IMR-90 (cell line): ENCODE results near the gene HSFX4. TPM values are rescaled to one million over a fixed set of nuclear protein-coding genes. Genes with fewer than 3 reads are reported as not detected.
A peak's percentile ranks its signal among the peaks of the same experiment; 100 is the strongest.

Experiments used
- ATAC-seq: fragments of 200-7000 bp; cut with Tn5 transposase; 2 replicates; pipeline ENCODE4 v1.9.1; 2020; ENCODE audit warnings: low read depth, mild to moderate bottlenecking, moderate library complexity
- BruUV-seq: library from RNA; stranded (reverse); fragments of 400-500 nt; replicated peaks from 2 replicates; lab custom pipeline; 2021; lab: Mats Ljungman, UMichigan
- CTCF ChIA-PET: fragments of 300-600 bp; formaldehyde crosslinking; extraction: SDS; loops from one replicate; lab custom pipeline; 2021; ENCODE audit warnings: antibody characterized with exemption; lab: Yijun Ruan, JAX
- POLR2A ChIA-PET: fragments of 300-600 bp; sonication (Branson Sonifier 250); formaldehyde crosslinking; loops from one replicate; lab custom pipeline; 2022; ENCODE audit warnings: antibody characterized with exemption; ENCODE audit not compliant: unreplicated experiment; lab: Charles Lee
- DNase-seq: peaks from one replicate; pipeline ENCODE4 v3.0.0; 2013
- H2AFZ ChIP-seq: replicated peaks from 2 replicates; pipeline ENCODE3; 2013; ENCODE audit warnings: low read length, mild to moderate bottlenecking; ENCODE audit not compliant: poor library complexity
- H2AK5ac ChIP-seq: 2 replicates; pipeline ENCODE4 v1.6.1; 2013; ENCODE audit warnings: low read depth, low read length, inconsistent platforms
- H2AK9ac ChIP-seq: replicated peaks from 2 replicates; pipeline ENCODE3; 2013; ENCODE audit warnings: mild to moderate bottlenecking, low read depth, low read length, moderate library complexity; ENCODE audit not compliant: poor library complexity
- H2BK120ac ChIP-seq: 2 replicates; pipeline ENCODE4 v1.6.1; 2013; ENCODE audit warnings: low read depth, low read length, inconsistent platforms
- H2BK15ac ChIP-seq: 3 replicates; pipeline ENCODE4 v1.6.1; 2013; ENCODE audit warnings: low read depth, low read length, inconsistent platforms
- H2BK20ac ChIP-seq: 2 replicates; pipeline ENCODE4 v1.6.1; 2013; ENCODE audit warnings: low read depth, mild to moderate bottlenecking, inconsistent platforms, low read length, moderate library complexity
- H2BK5ac ChIP-seq: 2 replicates; pipeline ENCODE4 v1.6.1; 2013; ENCODE audit warnings: mild to moderate bottlenecking, low read depth, low read length, inconsistent platforms; ENCODE audit not compliant: poor library complexity, severe bottlenecking
- H3K14ac ChIP-seq: replicated peaks from 2 replicates; pipeline ENCODE4 v1.6.1; 2013; ENCODE audit warnings: low read depth, low read length, inconsistent platforms
- H3K18ac ChIP-seq: 2 replicates; pipeline ENCODE4 v1.6.1; 2013; ENCODE audit warnings: low read depth, low read length, control low read depth
- H3K23ac ChIP-seq: 2 replicates; pipeline ENCODE4 v1.6.1; 2013; ENCODE audit warnings: low read depth, low read length, inconsistent platforms
- H3K27ac ChIP-seq: 2 replicates; pipeline ENCODE4 v1.5.1; 2013; ENCODE audit warnings: mild to moderate bottlenecking, control low read depth, low read length; ENCODE audit not compliant: insufficient read depth
- H3K27me3 ChIP-seq: 2 replicates; pipeline ENCODE4 v1.6.1; 2013; ENCODE audit warnings: low read length; ENCODE audit not compliant: control insufficient read depth, insufficient read depth
- H3K36me3 ChIP-seq: 2 replicates; pipeline ENCODE4 v1.6.1; 2013; ENCODE audit warnings: low read length, mixed read lengths; ENCODE audit not compliant: control insufficient read depth, insufficient read depth
- H3K4ac ChIP-seq: 2 replicates; pipeline ENCODE4 v1.6.1; 2013; ENCODE audit warnings: low read depth, low read length, inconsistent platforms
- H3K4me1 ChIP-seq: 2 replicates; pipeline ENCODE4 v1.6.1; 2013; ENCODE audit warnings: low read length, mixed read lengths; ENCODE audit not compliant: control insufficient read depth, insufficient read depth
- H3K4me2 ChIP-seq: 2 replicates; pipeline ENCODE4 v1.6.1; 2013; ENCODE audit warnings: low read depth, mild to moderate bottlenecking, control low read depth, low read length, moderate library complexity
- H3K4me3 ChIP-seq: 2 replicates; pipeline ENCODE4 v1.5.1; 2013; ENCODE audit warnings: low read depth, mild to moderate bottlenecking, control low read depth, low read length, moderate library complexity; ENCODE audit not compliant: insufficient read depth
- H3K56ac ChIP-seq: 2 replicates; pipeline ENCODE4 v1.6.1; 2013; ENCODE audit warnings: low read length, inconsistent platforms; ENCODE audit not compliant: insufficient read depth; ENCODE audit errors: extremely low read depth
- H3K79me1 ChIP-seq, 2 experiments: 2 replicates each; pipeline ENCODE4 v1.6.1; 2013; ENCODE audit warnings: low read length in 2 of 2, inconsistent platforms in 1 of 2, low read depth in 1 of 2
- H3K9ac ChIP-seq: 2 replicates; pipeline ENCODE4 v1.6.1; 2013; ENCODE audit warnings: low read depth, low read length, control low read depth
- H3K9me1 ChIP-seq: 2 replicates; pipeline ENCODE4 v1.6.1; 2013; ENCODE audit warnings: low read length, inconsistent platforms; ENCODE audit not compliant: insufficient read depth
- H3K9me3 ChIP-seq: 2 replicates; pipeline ENCODE4 v1.6.1; 2013; ENCODE audit warnings: low read length; ENCODE audit not compliant: control insufficient read depth, insufficient read depth
- H4K20me1 ChIP-seq: 2 replicates; pipeline ENCODE4 v1.6.1; 2013; ENCODE audit warnings: low read length, inconsistent platforms; ENCODE audit not compliant: insufficient read depth
- H4K5ac ChIP-seq: 2 replicates; pipeline ENCODE4 v1.6.1; 2013; ENCODE audit warnings: mild to moderate bottlenecking, low read depth, low read length, control low read depth
- H4K8ac ChIP-seq, 2 experiments: 2 replicates each; pipeline ENCODE4 v1.6.1; 2013; ENCODE audit warnings: low read depth in 2 of 2, low read length in 2 of 2, control low read depth in 1 of 2, inconsistent platforms in 1 of 2
- H4K91ac ChIP-seq: 2 replicates; pipeline ENCODE4 v1.6.1; 2013; ENCODE audit warnings: low read depth, low read length, inconsistent platforms; ENCODE audit not compliant: insufficient read depth
- BHLHE40 ChIP-seq: fragments of 150-350 bp; IDR thresholded peaks from 2 replicates; pipeline ENCODE4 v1.6.1; 2016; ENCODE audit warnings: mild to moderate bottlenecking, low read depth, low read length
- CHD1 ChIP-seq: IDR thresholded peaks from 2 replicates; pipeline ENCODE4 v1.6.1; 2012; ENCODE audit warnings: low read depth, low read length, improper control_type of control experiment
- ELK1 ChIP-seq: fragments of 150-350 bp; IDR thresholded peaks from 2 replicates; pipeline ENCODE4 v1.6.1; 2016; ENCODE audit warnings: low read depth, mild to moderate bottlenecking, low read length, moderate library complexity, borderline replicate concordance
- FOS ChIP-seq: fragments of 150-350 bp; IDR thresholded peaks from 2 replicates; pipeline ENCODE4 v1.6.1; 2016; ENCODE audit warnings: low read depth, low read length
- MAFK ChIP-seq: IDR thresholded peaks from 2 replicates; pipeline ENCODE4 v1.6.1; 2012; ENCODE audit warnings: low read depth, low read length, improper control_type of control experiment
- MAZ ChIP-seq: IDR thresholded peaks from 2 replicates; pipeline ENCODE4 v1.6.1; 2012; ENCODE audit warnings: low read depth, mild to moderate bottlenecking, low read length, improper control_type of control experiment, moderate library complexity, borderline replicate concordance
- MXI1 ChIP-seq: IDR thresholded peaks from 2 replicates; pipeline ENCODE4 v1.6.1; 2012; ENCODE audit warnings: low read depth, mild to moderate bottlenecking, low read length, moderate library complexity, borderline replicate concordance
- NFE2L2 ChIP-seq: fragments of 150-350 bp; IDR thresholded peaks from 2 replicates; pipeline ENCODE4 v1.6.1; 2016; ENCODE audit warnings: low read depth, mild to moderate bottlenecking, low read length
- POLR2A ChIP-seq: IDR thresholded peaks from 2 replicates; pipeline ENCODE4 v1.6.1; 2012; ENCODE audit warnings: mild to moderate bottlenecking, low read depth, low read length
- RAD21 ChIP-seq: IDR thresholded peaks from 2 replicates; pipeline ENCODE4 v1.6.1; 2012; ENCODE audit warnings: low read length, improper control_type of control experiment
- RCOR1 ChIP-seq: IDR thresholded peaks from 2 replicates; pipeline ENCODE4 v1.6.1; 2012; ENCODE audit warnings: mild to moderate bottlenecking, low read length, improper control_type of control experiment; ENCODE audit not compliant: insufficient replicate concordance
- SMC3 ChIP-seq: fragments of 150-350 bp; IDR thresholded peaks from 2 replicates; pipeline ENCODE4 v1.6.1; 2016; ENCODE audit warnings: low read depth, mild to moderate bottlenecking, antibody characterized with exemption, low read length, moderate library complexity
- USF2 ChIP-seq: fragments of 150-350 bp; IDR thresholded peaks from 2 replicates; pipeline ENCODE4 v1.6.1; 2017; ENCODE audit warnings: mild to moderate bottlenecking, antibody characterized with exemption, low read length, low read depth
- WGBS, 2 experiments: methylation state at CpG; one replicate each; pipeline versions ENCODE4 v1.1.5 to v1.1.7; 2013; ENCODE audit warnings: missing lambda C conversion rate in 2 of 2; ENCODE audit not compliant: insufficient read length in 1 of 2; ENCODE audit errors: extremely low coverage in 2 of 2; 5-methylcytosine and 5-hydroxymethylcytosine counted together
- dilution Hi-C: fragments of 300-500 bp; cut with HindIII; formaldehyde crosslinking; loops from one replicate; pipeline ENCODE4 v1.14.3; 2018; ENCODE audit warnings: low sequenced_read_pairs; ENCODE audit not compliant: unreplicated experiment
- in situ Hi-C: fragments of 300-500 bp; cut with MboI; formaldehyde crosslinking; loops from 3 replicates; pipeline ENCODE4 v1.14.3; 2019; ENCODE audit warnings: low sequenced_read_pairs, inconsistent platforms, mixed read lengths
- intact Hi-C: fragments of 100-400 bp; cut with micrococcal nuclease; formaldehyde crosslinking; loops from 2 replicates; pipeline ENCODE4 v1.10.0; 2022
- polyA plus RNA-seq, 3 experiments: library from polyadenylated mRNA; depleted of rRNA; stranded (reverse); fragments of >200 nt; gene quantifications; 2 replicates each; pipeline ENCODE4 v1.2.3, GENCODE V29; 2012; ENCODE audit warnings: low replicate concordance in 1 of 3
- total RNA-seq: library from RNA; depleted of rRNA; stranded (reverse); fragments of >200 nt; gene quantifications from 2 replicates; pipeline ENCODE4 v1.2.3, GENCODE V29; 2012
- TF ChIP-seq, protein P1 (sequence below): conservative IDR thresholded peaks from 2 replicates; pipeline ENCODE4 v1.5.1; 2012; ENCODE audit warnings: mild to moderate bottlenecking, low read depth, low read length, improper control_type of control experiment

The HSFX4 gene
- total and polyA plus RNA-seq, 2 of the 4 experiments (the other 2 are of a cell fraction), result not detected

GRCh38 chrX:149938427-149938880 lies 9.1 kb downstream of the HSFX4 start, which contains the start of gene EOLA2:
Gene EOLA2, minus strand, starts transcription at chrX:149938491. Its CDS starts 4,617 bp downstream, at chrX:149933874.
- in situ Hi-C loops (no loop called here), intact Hi-C loops (loop anchor here (10.0 kb wide), 1 partner anchor 1046 kb away; the partner anchor contains the start of gene HMGB3), dilution Hi-C loops (no loop called here)
- no TSS peak for BruUV-seq
- no peak within 1 kb of the TSS for H2BK15ac ChIP-seq
- H3K14ac ChIP-seq, result 0 out of 2 replicates have a peak within 1 kb of the TSS, but pooled peaks have one; percentile 67
- H3K4ac ChIP-seq, result peak within 1 kb of the TSS; percentile 82
- ATAC-seq (peak; percentile 50), DNase-seq (peak; percentile 99)
- no peaks in the 10 kb centered on the region for H3K9me1 ChIP-seq
- peak within 1 kb of the TSS; percentile 73 for H3K9ac ChIP-seq
- H2BK20ac ChIP-seq, result no peak within 1 kb of the TSS
- peak within 1 kb of the TSS in 1 of 2 experiments; percentile 84; a peak in 1 of 4 replicates for H4K8ac ChIP-seq
- 0 out of 2 replicates have a peak within 1 kb of the TSS, but pooled peaks have one; percentile 24 for H3K23ac ChIP-seq
- CTCF ChIA-PET, result interaction anchor here (1.1 kb wide), 1 partner anchor 34 kb away, joined by 3 read pairs; no protein-coding TSS in a partner anchor
- peaks cover 7% of the 10 kb centered on the region; the same call in 1 of the 2 replicates for H3K36me3 ChIP-seq
- peak within 1 kb of the TSS; percentile 43; the same call in 1 of the 2 replicates for H3K56ac ChIP-seq
- TF ChIP-seq SMC3 (no peak), MXI1 (no peak), USF2 (no peak), FOS (no peak), MAZ (peak; percentile 65; the same call in 1 of the 2 replicates), CHD1 (no peak), RCOR1 (no peak), MAFK (no peak), POLR2A (no peak), RAD21 (no peak), NFE2L2 (no peak), ELK1 (no peak), BHLHE40 (no peak)
- TF ChIP-seq, protein P1, sequence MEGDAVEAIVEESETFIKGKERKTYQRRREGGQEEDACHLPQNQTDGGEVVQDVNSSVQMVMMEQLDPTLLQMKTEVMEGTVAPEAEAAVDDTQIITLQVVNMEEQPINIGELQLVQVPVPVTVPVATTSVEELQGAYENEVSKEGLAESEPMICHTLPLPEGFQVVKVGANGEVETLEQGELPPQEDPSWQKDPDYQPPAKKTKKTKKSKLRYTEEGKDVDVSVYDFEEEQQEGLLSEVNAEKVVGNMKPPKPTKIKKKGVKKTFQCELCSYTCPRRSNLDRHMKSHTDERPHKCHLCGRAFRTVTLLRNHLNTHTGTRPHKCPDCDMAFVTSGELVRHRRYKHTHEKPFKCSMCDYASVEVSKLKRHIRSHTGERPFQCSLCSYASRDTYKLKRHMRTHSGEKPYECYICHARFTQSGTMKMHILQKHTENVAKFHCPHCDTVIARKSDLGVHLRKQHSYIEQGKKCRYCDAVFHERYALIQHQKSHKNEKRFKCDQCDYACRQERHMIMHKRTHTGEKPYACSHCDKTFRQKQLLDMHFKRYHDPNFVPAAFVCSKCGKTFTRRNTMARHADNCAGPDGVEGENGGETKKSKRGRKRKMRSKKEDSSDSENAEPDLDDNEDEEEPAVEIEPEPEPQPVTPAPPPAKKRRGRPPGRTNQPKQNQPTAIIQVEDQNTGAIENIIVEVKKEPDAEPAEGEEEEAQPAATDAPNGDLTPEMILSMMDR, result peak; percentile 81
- H2BK120ac ChIP-seq, result peak within 1 kb of the TSS; percentile 61; the same call in 1 of the 2 replicates
- peak within 1 kb of the TSS; percentile 82 for H3K4me3 ChIP-seq
- POLR2A ChIA-PET, result no interaction called here
- peak within 1 kb of the TSS; percentile 65 for H3K18ac ChIP-seq
- peak within 1 kb of the TSS; percentile 65; the same call in 1 of the 2 replicates for H4K91ac ChIP-seq
- H3K27ac ChIP-seq, result peak within 1 kb of the TSS; percentile 95
- H4K5ac ChIP-seq, result peak within 1 kb of the TSS; percentile 52; the same call in 1 of the 2 replicates
- peak within 1 kb of the TSS; percentile 94 for H2AK9ac ChIP-seq
- H2AK5ac ChIP-seq, result peak within 1 kb of the TSS; percentile 68
- H3K9me3 ChIP-seq, result no peaks in the 10 kb centered on the region
- no peaks in the 10 kb centered on the region for H3K4me1 ChIP-seq
- WGBS, 2 experiments, result 49% methylated on average over 35 of the region's 39 CpGs; no CpG with 5 or more reads in 1 of the 2 experiments
- H4K20me1 ChIP-seq, result no peaks in the 10 kb centered on the region
- H3K4me2 ChIP-seq, result peak within 1 kb of the TSS; percentile 91
- peak within 1 kb of the TSS; percentile 90 for H2AFZ ChIP-seq
- H3K27me3 ChIP-seq, result no peaks in the 10 kb centered on the region
- peak within 1 kb of the TSS; percentile 95 for H2BK5ac ChIP-seq
- no peaks in the 10 kb centered on the region; a peak in 1 of 4 replicates for H3K79me1 ChIP-seq
